Uterus (tissue), 2 donors: ENCODE results near the gene PDE5A.

Source experiments
- POLR2A ChIP-seq, 2 donors: fragments of 450-650 bp; IDR thresholded peaks; one replicate each; pipeline ENCODE4 v1.6.1; 2016; ENCODE audit warnings: antibody characterized with exemption in 2 of 2, mild to moderate bottlenecking in 1 of 2, moderate library complexity in 1 of 2
- TF ChIP-seq, protein P1 (sequence below), 4 experiments: fragments of 200-600 bp in 2 of 4; fragments of 450-650 bp in 2 of 4; sonication (generic) in 2 of 4; IDR thresholded peaks; one replicate each; pipeline ENCODE4 v1.5.1; 2016 to 2019; ENCODE audit warnings: antibody characterized with exemption in 4 of 4, mild to moderate bottlenecking in 2 of 4, moderate library complexity in 1 of 4

GRCh38 chr4:119659576-119659975 is 31.0 kb upstream of the PDE5A start:
- TF ChIP-seq, protein P1, sequence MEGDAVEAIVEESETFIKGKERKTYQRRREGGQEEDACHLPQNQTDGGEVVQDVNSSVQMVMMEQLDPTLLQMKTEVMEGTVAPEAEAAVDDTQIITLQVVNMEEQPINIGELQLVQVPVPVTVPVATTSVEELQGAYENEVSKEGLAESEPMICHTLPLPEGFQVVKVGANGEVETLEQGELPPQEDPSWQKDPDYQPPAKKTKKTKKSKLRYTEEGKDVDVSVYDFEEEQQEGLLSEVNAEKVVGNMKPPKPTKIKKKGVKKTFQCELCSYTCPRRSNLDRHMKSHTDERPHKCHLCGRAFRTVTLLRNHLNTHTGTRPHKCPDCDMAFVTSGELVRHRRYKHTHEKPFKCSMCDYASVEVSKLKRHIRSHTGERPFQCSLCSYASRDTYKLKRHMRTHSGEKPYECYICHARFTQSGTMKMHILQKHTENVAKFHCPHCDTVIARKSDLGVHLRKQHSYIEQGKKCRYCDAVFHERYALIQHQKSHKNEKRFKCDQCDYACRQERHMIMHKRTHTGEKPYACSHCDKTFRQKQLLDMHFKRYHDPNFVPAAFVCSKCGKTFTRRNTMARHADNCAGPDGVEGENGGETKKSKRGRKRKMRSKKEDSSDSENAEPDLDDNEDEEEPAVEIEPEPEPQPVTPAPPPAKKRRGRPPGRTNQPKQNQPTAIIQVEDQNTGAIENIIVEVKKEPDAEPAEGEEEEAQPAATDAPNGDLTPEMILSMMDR (IDR thresholded peaks at IDR 0.05), result no peak
- no peak for TF ChIP-seq POLR2A (IDR thresholded peaks at IDR 0.05)
